RKO (cell line): ENCODE measurements around the gene PPP1CA.
"Not testable (repeated sequence)": the region's sequence is repeated elsewhere in the genome, so short reads cannot be mapped to it uniquely, and the experiment has no call there.

ENCODE experiments used
- DNase-seq: peaks from one replicate; pipeline ENCODE4 v3.0.0-alpha.2; 2016; ENCODE audit warnings: low spot score

PPP1CA gene

DNA sequence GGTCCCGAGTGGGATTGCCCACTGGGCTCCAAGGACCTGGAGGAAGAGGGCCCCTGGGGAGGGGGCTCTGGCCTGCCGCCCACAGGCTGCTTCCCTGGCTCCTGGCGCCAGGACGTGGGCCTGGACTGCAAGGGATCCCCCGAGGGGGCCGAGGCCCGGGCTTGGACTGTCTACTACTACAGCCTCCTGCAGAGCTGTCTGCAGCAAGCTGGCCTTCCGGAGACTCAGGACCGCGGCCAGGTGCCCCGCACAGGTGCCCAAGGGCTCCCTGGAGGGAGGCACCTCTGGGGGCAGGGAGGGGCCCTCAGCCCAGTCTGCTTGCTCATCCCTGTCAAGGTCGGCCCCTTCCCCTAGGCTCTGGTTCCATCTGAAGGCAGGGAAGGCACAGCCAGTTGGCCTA lies 15.8 kb upstream of the PPP1CA start:
- no peak for DNase-seq

- no peak for DNase-seq
Measured at GRCh38 chr11:67416416-67417335, 15.0 kb upstream of the PPP1CA start.

- no peak for DNase-seq
Measured at GRCh38 chr11:67415501-67416304, 14.0 kb upstream of the PPP1CA start, which contains the start of gene CARNS1. CARNS1 (plus strand) TSS chr11:67415678; CDS start chr11:67416200, 522 bp downstream.

DNA sequence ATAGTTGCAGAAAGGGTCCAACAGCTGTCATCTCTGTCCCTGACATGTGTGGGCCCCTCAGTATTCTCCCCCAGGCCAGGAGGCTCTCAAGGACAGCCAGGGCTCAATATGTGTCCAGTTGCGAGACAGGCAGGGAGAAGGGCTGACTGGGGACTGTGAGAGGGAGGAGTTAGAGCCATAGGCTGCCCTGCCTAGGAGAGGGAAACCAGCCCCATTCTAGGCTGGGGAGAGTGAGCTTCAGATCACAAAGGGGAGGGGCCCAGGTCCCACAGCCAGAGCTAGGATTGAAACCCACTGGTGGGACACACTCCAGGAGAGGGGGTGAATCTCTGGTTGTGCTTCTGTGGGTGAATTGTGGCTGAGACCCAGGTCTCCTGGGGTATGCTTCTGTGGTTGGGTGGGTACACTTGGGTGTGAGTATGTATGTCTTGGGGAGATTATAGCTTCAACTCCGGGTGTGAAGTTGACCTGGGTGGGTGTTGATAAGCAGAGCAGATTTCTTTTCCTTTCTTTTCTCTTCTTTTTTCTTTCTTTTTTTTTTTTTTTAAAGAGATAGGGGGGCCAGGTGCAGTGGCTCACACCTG lies 11.7 kb upstream of the PPP1CA start:
- DNase-seq, result no peak

DNA sequence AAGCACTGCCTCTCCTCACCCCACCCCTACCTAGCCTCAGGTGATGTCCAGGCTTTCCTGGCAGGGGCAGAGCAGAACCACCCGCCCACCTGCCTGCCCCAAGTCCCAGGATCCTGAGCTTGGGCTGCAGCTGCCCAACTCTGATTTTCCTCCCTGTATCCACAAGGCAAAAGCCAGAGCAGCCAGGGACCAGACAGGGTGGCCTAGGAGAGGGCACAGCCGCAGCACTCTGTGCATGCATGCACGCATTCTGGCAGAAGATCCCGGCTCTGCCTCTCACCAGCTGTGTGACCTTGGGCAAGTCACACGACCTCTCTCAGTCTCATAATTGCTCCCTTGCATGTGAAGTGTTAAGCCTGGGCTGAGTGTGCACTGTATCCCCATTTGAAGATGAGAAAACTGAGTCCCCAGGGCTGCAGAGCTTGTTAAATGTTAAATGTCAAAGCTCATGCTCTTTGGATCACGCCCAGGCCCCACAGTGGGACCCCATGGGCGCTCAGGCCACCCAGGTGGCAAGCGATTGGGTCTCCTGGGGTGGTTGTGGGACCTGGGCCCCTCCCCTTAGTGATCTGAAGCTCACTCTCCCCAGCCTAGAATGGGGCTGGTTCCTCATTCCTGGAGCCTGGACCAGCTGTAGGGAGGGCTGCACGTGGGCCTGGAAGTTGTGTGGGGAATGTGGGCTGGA lies 11.0 kb upstream of the PPP1CA start:
- no peak for DNase-seq

- DNase-seq, result no peak
Measured at GRCh38 chr11:67411785-67412152, 10.1 kb upstream of the PPP1CA start.

- no peak for DNase-seq
Measured at GRCh38 chr11:67410984-67411784, 9.5 kb upstream of the PPP1CA start.

- DNase-seq, result no peak
Measured at GRCh38 chr11:67410369-67410831, 8.7 kb upstream of the PPP1CA start.

DNA sequence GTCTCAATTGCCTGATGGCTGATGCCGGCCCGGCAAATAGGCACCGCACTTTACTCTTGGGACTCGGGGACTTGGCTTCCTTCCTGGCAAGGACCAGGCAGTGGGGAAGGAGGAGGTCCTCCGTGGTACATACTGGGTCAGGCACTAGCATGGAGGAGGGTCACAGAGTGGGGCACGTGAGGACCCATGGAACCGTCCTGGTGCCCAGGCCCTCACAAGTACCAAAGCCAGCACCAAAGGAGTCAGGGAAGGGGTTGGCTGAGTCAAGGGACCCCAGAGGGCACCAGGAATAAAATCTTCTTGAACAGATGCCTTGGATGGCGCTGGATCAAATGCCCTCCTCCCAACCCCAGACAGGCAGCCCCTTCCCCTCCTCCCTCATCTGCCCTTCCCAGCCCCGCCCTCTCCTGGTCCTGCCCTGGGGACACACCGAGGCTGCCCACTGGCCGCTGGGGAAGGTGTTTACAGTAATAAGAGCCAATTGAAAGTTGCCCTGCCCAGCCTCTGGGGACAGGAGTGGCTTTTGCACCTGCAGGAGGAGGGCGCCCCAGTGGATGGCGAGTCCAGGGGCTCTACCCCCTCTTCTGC lies 8.2 kb upstream of the PPP1CA start:
- no peak for DNase-seq

- no peak for DNase-seq
Measured at GRCh38 chr11:67409261-67409666, 7.6 kb upstream of the PPP1CA start.

DNA sequence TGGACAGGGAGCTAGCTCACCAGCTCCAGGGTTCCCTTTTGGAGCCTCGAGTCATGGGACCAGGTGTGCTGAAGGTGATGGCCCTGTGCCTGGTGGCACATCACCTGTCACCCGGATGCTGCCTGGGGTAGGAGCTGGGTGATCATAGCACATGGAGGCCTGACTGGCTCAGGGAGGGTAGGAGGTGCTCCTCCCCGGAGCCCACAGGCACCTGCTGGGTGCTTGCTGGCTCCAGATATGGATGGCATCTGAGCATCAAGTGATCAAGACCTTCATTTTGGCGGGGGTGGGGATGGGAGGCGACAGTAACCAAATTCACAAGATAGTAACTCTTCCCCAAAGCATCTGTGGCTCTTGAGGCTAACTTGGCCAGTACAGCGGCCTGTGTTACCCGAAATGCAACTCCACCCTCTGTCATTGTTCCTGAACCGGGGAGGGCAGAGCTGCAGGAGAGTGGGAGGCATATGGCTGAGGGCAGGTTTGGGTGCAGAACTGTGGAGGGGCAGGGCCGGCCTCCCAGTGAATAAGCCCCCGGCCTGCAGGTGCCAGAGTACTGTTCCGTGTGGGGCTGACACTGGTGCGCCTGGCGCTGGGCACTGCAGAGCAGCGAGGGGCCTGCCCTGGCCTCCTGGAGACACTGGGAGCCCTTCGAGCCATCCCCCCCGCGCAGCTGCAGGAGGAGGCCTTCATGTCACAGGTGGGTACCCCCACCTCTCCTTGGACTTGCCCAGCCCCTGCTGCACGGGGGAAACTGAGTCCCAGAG lies 7.0 kb upstream of the PPP1CA start:
- no peak for DNase-seq

DNA sequence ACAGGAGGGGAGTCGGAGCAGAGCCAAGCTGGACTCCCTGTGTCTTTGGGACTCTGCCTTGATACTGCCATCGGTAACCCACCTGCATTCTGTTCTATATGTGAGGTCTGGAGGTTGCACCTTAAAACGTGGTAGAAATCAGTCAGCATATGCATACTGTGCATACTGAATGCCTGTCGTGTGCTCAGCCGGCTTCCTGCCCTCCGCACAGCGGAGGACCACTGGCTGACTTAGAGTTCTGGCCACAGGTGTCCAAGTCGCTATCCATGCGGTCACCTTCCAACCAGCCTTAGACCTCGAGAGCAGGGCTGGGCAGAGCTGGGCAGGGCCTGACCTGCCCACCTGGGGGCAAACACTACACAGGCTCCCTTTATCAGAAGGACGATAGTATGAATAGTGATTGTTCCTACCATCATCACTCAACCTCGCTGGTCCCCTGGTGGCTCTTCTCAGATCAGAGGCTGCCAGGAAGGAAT lies 6.1 kb upstream of the PPP1CA start:
- DNase-seq, result no peak

DNA sequence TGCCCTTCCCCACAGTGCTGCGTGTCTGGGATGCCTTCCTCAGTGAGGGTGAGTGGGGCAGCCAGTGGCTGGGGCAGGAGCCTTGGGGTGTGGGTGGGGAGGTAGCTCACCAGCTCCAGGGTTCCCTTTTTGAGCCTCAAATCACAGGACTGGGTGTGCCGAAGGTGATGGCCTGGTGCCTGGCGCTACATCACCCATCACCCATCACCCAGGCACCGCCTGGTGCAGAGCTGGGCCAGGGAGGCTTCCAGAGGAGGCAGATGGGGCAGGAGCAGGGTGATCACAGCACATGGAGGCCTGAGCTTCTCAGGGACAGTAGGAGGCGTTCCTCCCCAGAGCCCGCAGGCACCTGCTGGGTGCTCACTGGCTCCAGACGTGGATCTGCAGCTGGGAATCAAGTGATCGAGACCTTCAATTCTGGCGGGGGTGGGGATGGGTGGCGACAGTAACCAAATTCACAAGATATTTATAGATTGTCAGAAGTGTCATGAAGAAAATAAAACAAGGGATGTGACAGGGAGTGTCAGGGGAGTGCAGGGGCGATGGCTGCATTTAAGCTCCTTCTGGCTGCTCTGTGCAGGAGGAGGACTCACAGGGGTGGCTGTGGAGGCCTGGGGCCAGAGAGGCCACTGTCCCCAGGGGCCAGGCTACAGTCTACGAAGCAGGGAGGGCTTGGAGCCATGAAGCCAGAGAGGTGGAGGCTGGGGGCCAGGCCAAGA lies 5.5 kb upstream of the PPP1CA start:
- DNase-seq, result no peak

- DNase-seq, result no peak
Measured at GRCh38 chr11:67406420-67406968, 4.8 kb upstream of the PPP1CA start.

DNA sequence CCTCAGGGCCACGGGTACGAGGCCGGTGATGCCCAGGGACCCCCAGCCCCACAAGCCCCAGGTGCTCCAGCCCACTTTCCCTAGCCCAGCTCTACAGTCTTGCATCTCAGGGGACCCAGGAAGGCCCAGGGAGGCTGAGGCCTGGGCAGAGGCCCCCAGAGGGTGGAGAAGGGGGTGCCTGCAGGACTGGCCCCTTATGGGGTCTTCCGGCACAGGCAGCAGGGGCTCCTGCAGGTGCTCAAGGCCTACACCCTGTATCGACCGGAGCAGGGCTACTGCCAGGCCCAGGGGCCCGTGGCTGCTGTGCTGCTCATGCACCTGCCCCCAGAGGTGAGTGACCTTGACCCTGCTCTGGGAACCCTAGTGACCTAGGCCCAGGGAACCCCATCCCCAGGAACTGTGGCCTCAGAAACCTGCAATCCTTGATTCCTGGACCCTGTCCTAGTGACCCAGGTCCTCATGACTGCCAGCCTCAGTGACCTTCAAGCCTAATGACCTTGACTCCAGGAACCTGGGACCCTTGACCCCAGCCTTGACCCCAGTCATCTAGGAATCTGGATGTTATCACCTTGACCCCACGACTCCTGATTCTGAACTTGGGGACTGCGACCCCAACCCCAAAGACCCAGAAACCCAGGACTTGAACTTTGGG lies 4.2 kb upstream of the PPP1CA start:
- DNase-seq, result no peak

DNA sequence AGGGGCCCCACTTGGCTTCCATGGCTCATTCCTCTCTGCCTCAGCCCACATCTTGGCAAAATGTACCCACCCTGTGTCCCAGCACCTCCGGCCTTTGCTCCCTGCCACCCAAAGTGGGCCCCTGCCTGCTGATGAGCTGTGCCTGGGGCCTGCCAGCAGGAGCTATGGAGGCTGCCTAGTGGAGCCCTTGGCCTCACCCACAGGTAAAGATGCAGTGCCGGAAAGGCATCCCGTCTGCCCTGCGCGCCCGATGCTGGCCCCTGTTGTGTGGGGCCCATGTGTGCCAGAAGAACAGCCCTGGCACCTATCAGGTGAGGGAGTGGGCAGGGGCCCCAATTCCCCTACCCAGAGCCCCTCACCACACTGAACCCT lies 3.5 kb upstream of the PPP1CA start:
- DNase-seq, result no peak

- no peak for DNase-seq
Measured at GRCh38 chr11:67404515-67405195, 3.0 kb upstream of the PPP1CA start.

DNA sequence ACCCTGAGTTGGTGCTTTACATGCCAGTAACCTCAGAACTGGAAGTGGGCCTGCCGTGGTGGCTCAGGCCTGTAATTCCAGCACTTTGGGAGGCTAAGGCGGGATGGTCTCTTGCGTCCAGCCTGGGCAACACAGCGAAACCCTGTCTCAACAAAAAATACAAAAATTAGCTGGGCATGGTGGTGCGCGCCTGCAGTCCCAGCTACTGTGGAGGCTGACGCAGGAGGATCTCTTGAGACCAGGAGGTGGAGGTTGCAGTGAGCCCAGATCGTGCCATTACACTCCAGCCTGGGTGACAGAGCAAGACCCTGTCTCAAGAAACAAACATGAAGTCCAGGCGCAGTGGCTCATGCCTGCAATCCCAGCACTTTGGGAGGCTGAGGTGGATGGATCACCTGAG lies 1.4 kb upstream of the PPP1CA start:
- DNase-seq, result not testable (repeated sequence)
